SK-N-SH (cell line): Measurements from ENCODE around the gene CGGBP1. TPM values are rescaled to one million over a fixed set of nuclear protein-coding genes. Genes with fewer than 3 reads are reported as not detected.

ENCODE experiments used
- CTCF ChIA-PET: fragments of 300-600, 350-600 bp; formaldehyde crosslinking; extraction: SDS; loops from one replicate; lab custom pipeline; 2021; lab: Yijun Ruan, JAX
- POLR2A ChIA-PET: fragments of 350-600 bp; sonication (Branson Sonifier 250); formaldehyde crosslinking; extraction: SDS; loops from one replicate; lab custom pipeline; 2020; ENCODE audit warnings: antibody characterized with exemption, inconsistent platforms; lab: Yijun Ruan, JAX
- DNase-seq: peaks from one replicate; pipeline ENCODE4 v3.0.0; 2012
- H2AFZ ChIP-seq: fragments of 200-600 bp; sonication (generic); 2 replicates; pipeline ENCODE4 v1.8.1; 2016; ENCODE audit warnings: antibody characterized with exemption, mild to moderate bottlenecking, low read depth
- H3F3A ChIP-seq: fragments of 200-600 bp; sonication (generic); replicated peaks from 2 replicates; pipeline ENCODE3; 2016; ENCODE audit warnings: antibody characterized with exemption, mild to moderate bottlenecking; ENCODE audit not compliant: insufficient read depth
- H3K27ac ChIP-seq, 2 experiments: fragments of 200-500 bp in 1 of 2; fragments of 200-600 bp in 1 of 2; sonication (Bioruptor generic) in 1 of 2; sonication (generic), shearing (Covaris generic) in 1 of 2; 2 replicates each; pipeline versions ENCODE4 v1.5.1 to v1.6.1; 2014 to 2016; ENCODE audit warnings: low read depth in 2 of 2, inconsistent platforms in 1 of 2, low read length in 1 of 2, mild to moderate bottlenecking in 1 of 2, mixed read lengths in 1 of 2
- H3K27me3 ChIP-seq: fragments of 200-600 bp; sonication (generic), shearing (Covaris generic); 2 replicates; pipeline ENCODE4 v1.6.1; 2016; ENCODE audit warnings: mixed run types; ENCODE audit not compliant: insufficient read depth
- H3K36me3 ChIP-seq, 2 experiments: fragments of 200-500 bp in 1 of 2; fragments of 200-600 bp in 1 of 2; sonication (Bioruptor generic) in 1 of 2; sonication (generic) in 1 of 2; replicated peaks in 1 of 2; 2 replicates each; pipeline versions ENCODE3 to v1.5.1; 2014 to 2016; ENCODE audit warnings: low read length in 1 of 2, mild to moderate bottlenecking in 1 of 2; ENCODE audit not compliant: insufficient read depth in 2 of 2, control insufficient read depth in 1 of 2
- H3K4me1 ChIP-seq, 2 experiments: fragments of 200-500 bp in 1 of 2; fragments of 200-600 bp in 1 of 2; sonication (Bioruptor generic) in 1 of 2; sonication (generic), shearing (Covaris generic) in 1 of 2; 2 replicates each; pipeline versions ENCODE4 v1.5.1 to v1.6.1; 2014 to 2016; ENCODE audit warnings: low read depth in 1 of 2, low read length in 1 of 2, mixed run types in 1 of 2; ENCODE audit not compliant: insufficient read depth in 2 of 2, control insufficient read depth in 1 of 2
- H3K4me2 ChIP-seq: fragments of 200-600 bp; sonication (generic), shearing (Covaris generic); 2 replicates; pipeline ENCODE4 v1.6.1; 2017; ENCODE audit warnings: mixed run types
- H3K4me3 ChIP-seq, 2 experiments: fragments of 200-500 bp in 1 of 2; fragments of 200-600 bp in 1 of 2; sonication (Bioruptor generic) in 1 of 2; sonication (generic), shearing (Covaris generic) in 1 of 2; 2 replicates each; pipeline versions ENCODE4 v1.5.1 to v1.8.1; 2014 to 2016; ENCODE audit warnings: low read depth in 2 of 2, inconsistent platforms in 1 of 2, low read length in 1 of 2, mild to moderate bottlenecking in 1 of 2, mixed read lengths in 1 of 2, moderate library complexity in 1 of 2
- H3K79me2 ChIP-seq: fragments of 200-600 bp; sonication (generic); 2 replicates; pipeline ENCODE4 v1.8.1; 2017; ENCODE audit warnings: mild to moderate bottlenecking; ENCODE audit not compliant: insufficient read depth
- H3K9ac ChIP-seq: fragments of 200-600 bp; sonication (generic); 2 replicates; pipeline ENCODE4 v1.6.1; 2017; ENCODE audit warnings: mixed run types
- H3K9me2 ChIP-seq: fragments of 200-600 bp; sonication (generic); 2 replicates; pipeline ENCODE4 v1.6.1; 2017; ENCODE audit warnings: mixed run types
- H3K9me3 ChIP-seq: fragments of 200-600 bp; sonication (generic); 2 replicates; pipeline ENCODE4 v1.6.1; 2017; ENCODE audit warnings: mixed run types, mild to moderate bottlenecking, moderate library complexity
- H4K20me1 ChIP-seq: fragments of 200-600 bp; sonication (generic); 2 replicates; pipeline ENCODE4 v1.6.1; 2017; ENCODE audit warnings: mild to moderate bottlenecking, mixed run types; ENCODE audit not compliant: insufficient read depth
- CHD2 ChIP-seq: fragments of 150-350 bp; IDR thresholded peaks from 2 replicates; pipeline ENCODE4 v1.6.1; 2018; ENCODE audit warnings: low read length; ENCODE audit not compliant: partially characterized antibody
- FOXJ3 ChIP-seq: sonication (generic); formaldehyde crosslinking; IDR thresholded peaks from 2 replicates; pipeline ENCODE4 v1.5.1; 2020; ENCODE audit warnings: mild to moderate bottlenecking, missing genetic modification reagents
- GABPA ChIP-seq: IDR thresholded peaks from 2 replicates; pipeline ENCODE4 v1.4.0; 2012; ENCODE audit warnings: low read depth, mild to moderate bottlenecking
- GATA2 ChIP-seq: sonication (generic); formaldehyde crosslinking; IDR thresholded peaks from 2 replicates; pipeline ENCODE4 v1.5.0; 2020; ENCODE audit warnings: mild to moderate bottlenecking, missing genetic modification reagents
- MEF2A ChIP-seq: IDR thresholded peaks from 2 replicates; pipeline ENCODE4 v1.4.0; 2012; ENCODE audit warnings: low read depth, borderline replicate concordance
- NFIC ChIP-seq: IDR thresholded peaks from 2 replicates; pipeline ENCODE4 v1.4.0; 2012; ENCODE audit warnings: borderline replicate concordance
- PBX3 ChIP-seq: IDR thresholded peaks from 2 replicates; pipeline ENCODE4; 2012
- RAD21 ChIP-seq: IDR thresholded peaks from 2 replicates; pipeline ENCODE4 v1.6.1; 2012; ENCODE audit warnings: mild to moderate bottlenecking, low read length
- REST ChIP-seq: IDR thresholded peaks from 2 replicates; pipeline ENCODE4 v1.6.1; 2012; ENCODE audit warnings: mild to moderate bottlenecking, low read depth, low read length, moderate library complexity
- RFX5 ChIP-seq: IDR thresholded peaks from 2 replicates; pipeline ENCODE4 v1.6.1; 2012; ENCODE audit warnings: mild to moderate bottlenecking, improper control_type of control experiment, low read length
- RXRA ChIP-seq: IDR thresholded peaks from 2 replicates; pipeline ENCODE4 v1.4.0; 2012; ENCODE audit warnings: low read depth, mild to moderate bottlenecking, borderline replicate concordance
- SIN3A ChIP-seq: IDR thresholded peaks from 2 replicates; pipeline ENCODE4 v1.6.1; 2012; ENCODE audit warnings: low read depth, mild to moderate bottlenecking, low read length, moderate library complexity, borderline replicate concordance
- TAF1 ChIP-seq: IDR thresholded peaks from 2 replicates; pipeline ENCODE4 v1.6.1; 2012; ENCODE audit warnings: low read depth, mild to moderate bottlenecking, low read length, moderate library complexity, borderline replicate concordance
- TCF12 ChIP-seq: IDR thresholded peaks from 2 replicates; pipeline ENCODE4 v1.4.0; 2012
- TEAD4 ChIP-seq: IDR thresholded peaks from 2 replicates; pipeline ENCODE4 v1.4.0; 2012; ENCODE audit warnings: mild to moderate bottlenecking, borderline replicate concordance; ENCODE audit not compliant: insufficient read depth
- YY1 ChIP-seq: IDR thresholded peaks from 2 replicates; pipeline ENCODE4 v1.4.0; 2012; ENCODE audit warnings: low read depth, mild to moderate bottlenecking
- ZBTB33 ChIP-seq: IDR thresholded peaks from 2 replicates; pipeline ENCODE4 v1.4.0; 2012; ENCODE audit warnings: low read depth, borderline replicate concordance
- WGBS: methylation state at CpG from one replicate; pipeline ENCODE4 v1.1.6; 2017; ENCODE audit warnings: low lambda C conversion rate; 5-methylcytosine and 5-hydroxymethylcytosine counted together
- polyA plus RNA-seq, 3 experiments: library from polyadenylated mRNA; depleted of rRNA; stranded (reverse); fragments of >200 nt; gene quantifications; 2 replicates each; pipeline ENCODE4 v1.2.3, GENCODE V29; 2012
- TF ChIP-seq, protein P1 (sequence below): fragments of 150-350 bp; IDR thresholded peaks from 2 replicates; pipeline ENCODE4 v1.6.1; 2017; ENCODE audit warnings: antibody characterized with exemption, low read length, low read depth, borderline replicate concordance

The CGGBP1 gene
- polyA plus RNA-seq, 1 of the 3 experiments (the other 2 are of a cell fraction): 34.5 TPM

GRCh38 chr3:88038566-88038965 lies 20.2 kb downstream of the CGGBP1 start:
- H3K9me2 ChIP-seq: no peaks in the 10 kb centered on the region
- no peak overlapping the region for H3K9ac ChIP-seq
- no peak for DNase-seq
- ChIA-PET CTCF (no interaction called here), POLR2A (no interaction called here)
- H3K4me2 ChIP-seq: no peak overlapping the region
- no peaks in the 10 kb centered on the region for H3K79me2 ChIP-seq
- no peak overlapping the region for H3K4me3 ChIP-seq
- TF ChIP-seq GATA2 (CRISPR knock-in tag) (no peak), NFIC (no peak), YY1 (no peak), RFX5 (no peak), RAD21 (no peak), TCF12 (no peak), SIN3A (no peak), FOXJ3 (no peak), GABPA (no peak), MEF2A (no peak), ZBTB33 (no peak), PBX3 (no peak), CHD2 (no peak)
- TF ChIP-seq, protein P1, sequence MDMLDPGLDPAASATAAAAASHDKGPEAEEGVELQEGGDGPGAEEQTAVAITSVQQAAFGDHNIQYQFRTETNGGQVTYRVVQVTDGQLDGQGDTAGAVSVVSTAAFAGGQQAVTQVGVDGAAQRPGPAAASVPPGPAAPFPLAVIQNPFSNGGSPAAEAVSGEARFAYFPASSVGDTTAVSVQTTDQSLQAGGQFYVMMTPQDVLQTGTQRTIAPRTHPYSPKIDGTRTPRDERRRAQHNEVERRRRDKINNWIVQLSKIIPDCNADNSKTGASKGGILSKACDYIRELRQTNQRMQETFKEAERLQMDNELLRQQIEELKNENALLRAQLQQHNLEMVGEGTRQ: no peak
- H4K20me1 ChIP-seq: no peaks in the 10 kb centered on the region
- no peaks in the 10 kb centered on the region for H3K9me3 ChIP-seq
- WGBS: 0% methylated on average over 2 of the region's 2 CpGs
- H3F3A ChIP-seq: no peaks in the 10 kb centered on the region
- no peaks in the 10 kb centered on the region for H3K4me1 ChIP-seq
- H3K27me3 ChIP-seq: no peaks in the 10 kb centered on the region
- H2AFZ ChIP-seq: no peak overlapping the region
- H3K36me3 ChIP-seq: no peaks in the 10 kb centered on the region
- no peak overlapping the region for H3K27ac ChIP-seq

DNA sequence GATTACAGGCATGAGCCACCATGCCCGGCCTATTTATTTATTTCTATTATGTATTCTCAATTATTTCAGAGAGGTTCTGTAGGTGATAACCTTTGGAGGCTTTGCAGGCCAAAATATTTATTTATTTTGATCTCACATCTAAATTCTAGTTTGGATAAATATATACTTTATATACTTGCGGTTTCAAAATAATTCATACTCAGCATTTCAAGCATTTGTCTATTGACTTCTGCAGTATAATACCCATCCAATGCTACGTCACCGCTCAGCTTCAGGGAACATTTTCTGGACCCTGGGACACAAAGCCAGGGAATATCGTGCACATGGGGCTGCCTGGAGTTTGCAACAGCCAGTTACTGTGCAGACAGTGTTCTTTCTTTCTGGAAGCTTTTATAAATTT lies 22.6 kb downstream of the CGGBP1 start:
- 58% methylated on average over 5 of the region's 5 CpGs for WGBS
- Histone ChIP-seq H3K4me3 (no peak overlapping the region), H3K9ac (no peak overlapping the region), H3K4me1 (peaks cover 0 to 4% of the 10 kb centered on the region in 2 experiments; a peak in 2 of 4 replicates), H3K9me2 (no peaks in the 10 kb centered on the region), H3K27me3 (no peaks in the 10 kb centered on the region), H4K20me1 (no peaks in the 10 kb centered on the region), H2AFZ (no peak overlapping the region), H3K9me3 (no peaks in the 10 kb centered on the region), H3K36me3 (no peaks in the 10 kb centered on the region), H3K79me2 (no peaks in the 10 kb centered on the region), H3F3A (no peaks in the 10 kb centered on the region), H3K4me2 (no peak overlapping the region), H3K27ac (no peak overlapping the region)
- ChIA-PET CTCF (no interaction called here), POLR2A (no interaction called here)
- DNase-seq: no peak
- TF ChIP-seq CHD2 (no peak), RXRA (no peak), TAF1 (no peak), TEAD4 (no peak), ZBTB33 (no peak), FOXJ3 (no peak), GABPA (no peak), TCF12 (no peak), REST (no peak), NFIC (no peak), GATA2 (CRISPR knock-in tag) (no peak)
